Measurements from ENCODE around the gene DAGLA. TPM values are rescaled to one million over a fixed set of nuclear protein-coding genes. Genes with fewer than 3 reads are reported as not detected.

The DAGLA gene
- total RNA-seq, 6 donors from 2014 or later, result 3.0 to 11.0 (median 8.0) TPM

- Histone ChIP-seq H3K4me1 (peaks cover 41 to 57% (median 53%) of the 10 kb centered on the region in 4 donors), H3K9me3 (no peaks in the 10 kb centered on the region), H3K27ac (peak overlapping the region; percentile 70 to 83 (median 79)), H3K36me3 (no peaks in the 10 kb centered on the region), H3K4me3 (no peak overlapping the region), H3K27me3 (no peaks in the 10 kb centered on the region)
- ATAC-seq (ENCODE audit: low FRiP score in 2 of 2), result no peak
- peak in 1 of 2 donors; percentile 60 for DNase-seq
- 66 to 68% methylated on average over 5 to 8 of the region's 8 CpGs for WGBS, 2 donors
- TF ChIP-seq CTCF (IDR thresholded peaks at IDR 0.05) (no peak), POLR2AphosphoS5 (IDR thresholded peaks at IDR 0.05) (no peak), EP300 (IDR thresholded peaks at IDR 0.05) (no peak), POLR2A (IDR thresholded peaks at IDR 0.05) (no peak)
These were observed 16.4 kb downstream of the DAGLA start for GRCh38 chr11:61696602-61697001.

GRCh38 chr11:61697078-61697502 lies 16.9 kb downstream of the DAGLA start:
- 71 to 81% methylated on average over 6 to 7 of the region's 9 CpGs for WGBS, 2 donors
- DNase-seq (no peak), ATAC-seq (ENCODE audit: low FRiP score in 2 of 2) (peak in 1 of 2 donors; percentile 31)
- H3K36me3 ChIP-seq, result no peaks in the 10 kb centered on the region
- H3K9me3 ChIP-seq, result no peaks in the 10 kb centered on the region
- TF ChIP-seq CTCF (IDR thresholded peaks at IDR 0.05), result no peak
- TF ChIP-seq POLR2AphosphoS5 (IDR thresholded peaks at IDR 0.05), result no peak
- TF ChIP-seq EP300 (IDR thresholded peaks at IDR 0.05), result no peak
- peak in 1 of 4 donors; percentile 12 for TF ChIP-seq POLR2A (IDR thresholded peaks at IDR 0.05)
- peak overlapping the region; percentile 70 to 83 (median 79) for H3K27ac ChIP-seq
- peaks cover 41 to 57% (median 53%) of the 10 kb centered on the region in 4 donors for H3K4me1 ChIP-seq
- no peaks in the 10 kb centered on the region for H3K27me3 ChIP-seq
- H3K4me3 ChIP-seq, result no peak overlapping the region

GRCh38 chr11:61697764-61698163 lies 17.6 kb downstream of the DAGLA start:
- TF ChIP-seq EP300 (IDR thresholded peaks at IDR 0.05) (no peak), POLR2A (IDR thresholded peaks at IDR 0.05) (no peak), POLR2AphosphoS5 (IDR thresholded peaks at IDR 0.05) (no peak), CTCF (IDR thresholded peaks at IDR 0.05) (no peak)
- 88 to 94% methylated on average over 1 of the region's 1 CpG for WGBS, 2 donors
- no peak overlapping the region for H3K4me3 ChIP-seq
- no peaks in the 10 kb centered on the region for H3K27me3 ChIP-seq
- no peak for ATAC-seq (ENCODE audit: low FRiP score in 2 of 2)
- no peak for DNase-seq
- H3K4me1 ChIP-seq, result peaks cover 41 to 58% (median 55%) of the 10 kb centered on the region in 4 donors
- H3K27ac ChIP-seq, result peak overlapping the region; percentile 64 to 77 (median 69)
- H3K9me3 ChIP-seq, result no peaks in the 10 kb centered on the region
- no peaks in the 10 kb centered on the region for H3K36me3 ChIP-seq

GRCh38 chr11:61698173-61698948 lies 18.2 kb downstream of the DAGLA start:
- DNase-seq, result no peak
- H3K9me3 ChIP-seq, result no peaks in the 10 kb centered on the region
- no peak overlapping the region for H3K4me3 ChIP-seq
- peaks cover 41 to 61% (median 55%) of the 10 kb centered on the region in 4 donors for H3K4me1 ChIP-seq
- ATAC-seq (ENCODE audit: low FRiP score in 2 of 2), result no peak
- WGBS, 2 donors, result 69 to 71% methylated on average over 9 to 11 of the region's 11 CpGs
- H3K36me3 ChIP-seq, result no peaks in the 10 kb centered on the region
- H3K27me3 ChIP-seq, result no peaks in the 10 kb centered on the region
- TF ChIP-seq POLR2AphosphoS5 (IDR thresholded peaks at IDR 0.05) (no peak), EP300 (IDR thresholded peaks at IDR 0.05) (no peak), CTCF (IDR thresholded peaks at IDR 0.05) (no peak), POLR2A (IDR thresholded peaks at IDR 0.05) (no peak)
- H3K27ac ChIP-seq, result peak overlapping the region; percentile 48 to 70 (median 66)
